Measurements from ENCODE around the gene CD209.
A peak's percentile ranks its signal among the peaks of the same experiment; 100 is the strongest.

The CD209 gene

DNA sequence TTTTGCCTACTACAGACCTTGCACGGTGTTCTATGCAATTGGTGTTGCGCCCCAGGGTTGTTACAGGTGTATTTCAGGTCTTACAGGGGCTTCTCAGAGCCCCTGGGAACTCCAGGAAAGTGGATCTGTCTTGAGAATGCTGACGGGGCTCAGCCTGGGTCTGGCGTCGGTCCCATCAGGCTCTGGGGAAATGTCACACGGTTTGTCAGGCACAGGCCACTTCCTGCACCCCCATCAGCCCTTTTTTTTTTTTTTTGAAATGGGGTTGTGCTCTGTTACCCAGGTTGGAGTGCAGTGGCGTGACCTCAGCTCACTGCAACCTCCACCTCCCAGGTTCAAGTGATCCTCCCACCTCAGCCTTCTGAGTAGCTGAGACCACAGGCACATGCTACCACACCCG lies 28.7 kb downstream of the CD209 start:
- Histone ChIP-seq H3K27me3 (ENCODE audit: control insufficient read depth in 5 of 5, insufficient read depth in 4 of 5, low read length in 5 of 5) (peaks cover 0 to 12% (median 4%) of the 10 kb centered on the region in 5 donors), H3K36me3 (ENCODE audit: control insufficient read depth in 5 of 5, insufficient read depth in 5 of 5, low read length in 5 of 5) (no peaks in the 10 kb centered on the region), H3K27ac (ENCODE audit: low read depth, low read length) (no peak overlapping the region), H3K9ac (ENCODE audit: low read length in 5 of 5) (no peak overlapping the region), H3K4me1 (ENCODE audit: control insufficient read depth in 5 of 5, insufficient read depth in 5 of 5, low read length in 5 of 5) (peaks cover 0 to 8% (median 0%) of the 10 kb centered on the region in 5 donors), H3K4me3 (ENCODE audit: low read depth in 1 of 5, low read length in 5 of 5) (no peak overlapping the region), H3K9me3 (ENCODE audit: control insufficient read depth in 5 of 5, low read length in 5 of 5) (peaks cover 2 to 11% (median 6%) of the 10 kb centered on the region in 5 donors)

DNA sequence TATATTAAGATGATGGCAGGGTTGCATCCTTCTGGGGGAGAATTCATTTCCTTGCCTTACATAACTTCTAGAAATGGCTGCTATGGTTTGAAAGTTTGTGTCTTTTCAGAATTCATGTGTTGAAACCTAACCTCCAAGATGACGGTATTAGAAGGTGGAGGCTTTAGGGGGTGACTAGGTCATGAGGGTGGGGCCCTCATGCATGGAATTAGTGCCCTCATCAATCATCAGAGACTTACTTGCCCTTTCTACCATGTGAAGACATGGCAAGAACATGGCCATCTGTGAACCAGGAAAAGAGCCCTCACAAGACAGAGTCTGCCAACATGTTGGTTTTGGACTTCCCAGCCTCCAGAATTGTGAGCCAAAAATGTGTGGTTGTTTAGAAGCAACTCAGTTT lies 30.6 kb downstream of the CD209 start:
- Histone ChIP-seq H3K4me3 (ENCODE audit: low read depth in 1 of 5, low read length in 5 of 5) (no peak overlapping the region), H3K27ac (ENCODE audit: low read depth, low read length) (no peak overlapping the region), H3K27me3 (ENCODE audit: control insufficient read depth in 5 of 5, insufficient read depth in 4 of 5, low read length in 5 of 5) (peaks cover 0 to 3% (median 0%) of the 10 kb centered on the region in 5 donors), H3K9me3 (ENCODE audit: control insufficient read depth in 5 of 5, low read length in 5 of 5) (peaks cover 2 to 11% (median 6%) of the 10 kb centered on the region in 5 donors), H3K4me1 (ENCODE audit: control insufficient read depth in 5 of 5, insufficient read depth in 5 of 5, low read length in 5 of 5) (peaks cover 0 to 8% (median 0%) of the 10 kb centered on the region in 5 donors), H3K36me3 (ENCODE audit: control insufficient read depth in 5 of 5, insufficient read depth in 5 of 5, low read length in 5 of 5) (no peaks in the 10 kb centered on the region), H3K9ac (ENCODE audit: low read length in 5 of 5) (no peak overlapping the region)

DNA sequence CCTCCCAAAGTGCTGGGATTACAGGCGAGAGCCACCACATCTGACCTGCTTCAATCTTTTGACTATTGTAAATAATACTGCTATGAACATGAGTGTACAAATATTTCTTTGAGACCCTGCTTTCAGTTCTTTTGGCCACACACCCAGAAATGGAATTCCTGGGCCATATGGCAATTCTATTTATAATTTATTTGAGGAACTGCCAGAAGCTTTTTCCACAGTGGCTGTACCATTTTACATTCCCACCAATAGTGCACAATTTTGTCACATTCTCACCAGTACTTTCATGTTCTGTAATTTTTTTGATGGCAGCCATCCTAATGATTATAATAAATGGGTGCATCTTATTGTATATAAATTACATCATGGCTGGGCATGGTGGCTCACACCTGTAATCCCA lies 31.7 kb downstream of the CD209 start:
- peaks cover 0 to 8% (median 0%) of the 10 kb centered on the region in 5 donors for H3K4me1 ChIP-seq (ENCODE audit: control insufficient read depth in 5 of 5, insufficient read depth in 5 of 5, low read length in 5 of 5)
- peaks cover 2 to 11% (median 6%) of the 10 kb centered on the region in 5 donors for H3K9me3 ChIP-seq (ENCODE audit: control insufficient read depth in 5 of 5, low read length in 5 of 5)
- peaks cover 0 to 3% (median 0%) of the 10 kb centered on the region in 5 donors for H3K27me3 ChIP-seq (ENCODE audit: control insufficient read depth in 5 of 5, insufficient read depth in 4 of 5, low read length in 5 of 5)
- H3K4me3 ChIP-seq (ENCODE audit: low read depth in 1 of 5, low read length in 5 of 5) = no peak overlapping the region
- H3K27ac ChIP-seq (ENCODE audit: low read depth, low read length) = no peak overlapping the region
- no peak overlapping the region for H3K9ac ChIP-seq (ENCODE audit: low read length in 5 of 5)
- no peaks in the 10 kb centered on the region for H3K36me3 ChIP-seq (ENCODE audit: control insufficient read depth in 5 of 5, insufficient read depth in 5 of 5, low read length in 5 of 5)

DNA sequence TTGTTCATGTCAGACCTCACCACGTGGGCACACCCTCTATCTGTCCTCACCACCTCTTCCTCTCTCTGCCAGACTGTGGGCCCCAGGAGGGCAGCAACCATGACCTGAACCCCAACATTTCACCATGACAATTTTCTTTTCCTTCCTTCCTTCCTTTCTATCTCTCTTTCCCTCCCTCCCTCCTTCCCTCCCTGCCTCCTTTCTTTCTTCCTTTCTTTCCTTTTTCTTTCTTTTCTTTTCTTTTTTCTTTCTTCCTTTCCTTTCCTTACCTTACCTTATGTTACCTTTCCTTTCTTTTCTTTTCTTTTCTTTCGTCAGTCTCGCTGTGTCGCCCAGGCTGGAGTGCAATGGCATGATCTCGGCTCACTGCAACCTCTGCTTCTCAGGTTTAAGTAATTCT lies 36.7 kb downstream of the CD209 start:
- peaks cover 0 to 20% (median 0%) of the 10 kb centered on the region in 5 donors for H3K4me1 ChIP-seq (ENCODE audit: control insufficient read depth in 5 of 5, insufficient read depth in 5 of 5, low read length in 5 of 5)
- no peaks in the 10 kb centered on the region for H3K9me3 ChIP-seq (ENCODE audit: control insufficient read depth in 5 of 5, low read length in 5 of 5)
- no peak overlapping the region for H3K9ac ChIP-seq (ENCODE audit: low read length in 5 of 5)
- H3K27ac ChIP-seq (ENCODE audit: low read depth, low read length) = no peak overlapping the region
- no peaks in the 10 kb centered on the region for H3K27me3 ChIP-seq (ENCODE audit: control insufficient read depth in 5 of 5, insufficient read depth in 4 of 5, low read length in 5 of 5)
- no peak overlapping the region for H3K4me3 ChIP-seq (ENCODE audit: low read depth in 1 of 5, low read length in 5 of 5)
- no peaks in the 10 kb centered on the region for H3K36me3 ChIP-seq (ENCODE audit: control insufficient read depth in 5 of 5, insufficient read depth in 5 of 5, low read length in 5 of 5)

DNA sequence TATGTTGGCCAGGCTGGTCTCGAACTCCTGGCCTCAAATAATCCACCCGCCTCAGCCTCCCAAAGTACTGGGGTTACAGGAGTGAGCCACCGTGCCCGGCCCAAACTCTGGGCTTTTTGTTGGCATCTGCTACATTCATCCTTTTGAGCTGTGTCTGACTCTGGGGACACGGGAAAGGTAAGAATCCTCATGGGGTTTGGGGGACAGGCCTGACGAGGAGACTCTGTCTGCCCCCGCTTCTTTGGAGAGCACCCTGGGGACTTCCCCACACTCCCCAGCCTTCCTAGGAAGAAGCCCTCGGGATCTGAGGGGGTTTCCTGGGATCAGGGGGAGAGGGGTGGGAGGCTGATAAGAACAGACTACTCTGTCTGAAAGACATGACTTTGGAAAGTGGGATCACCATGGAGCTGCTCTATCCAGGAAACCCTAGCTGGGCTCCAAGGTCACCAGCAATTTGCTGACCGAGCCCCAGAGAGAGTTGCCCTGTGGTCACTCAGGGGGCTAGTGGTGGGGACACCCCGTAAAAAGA lies 37.3 kb downstream of the CD209 start:
- Histone ChIP-seq H3K9ac (ENCODE audit: low read length in 5 of 5) (no peak overlapping the region), H3K27ac (ENCODE audit: low read depth, low read length) (no peak overlapping the region), H3K27me3 (ENCODE audit: control insufficient read depth in 5 of 5, insufficient read depth in 4 of 5, low read length in 5 of 5) (no peaks in the 10 kb centered on the region)

DNA sequence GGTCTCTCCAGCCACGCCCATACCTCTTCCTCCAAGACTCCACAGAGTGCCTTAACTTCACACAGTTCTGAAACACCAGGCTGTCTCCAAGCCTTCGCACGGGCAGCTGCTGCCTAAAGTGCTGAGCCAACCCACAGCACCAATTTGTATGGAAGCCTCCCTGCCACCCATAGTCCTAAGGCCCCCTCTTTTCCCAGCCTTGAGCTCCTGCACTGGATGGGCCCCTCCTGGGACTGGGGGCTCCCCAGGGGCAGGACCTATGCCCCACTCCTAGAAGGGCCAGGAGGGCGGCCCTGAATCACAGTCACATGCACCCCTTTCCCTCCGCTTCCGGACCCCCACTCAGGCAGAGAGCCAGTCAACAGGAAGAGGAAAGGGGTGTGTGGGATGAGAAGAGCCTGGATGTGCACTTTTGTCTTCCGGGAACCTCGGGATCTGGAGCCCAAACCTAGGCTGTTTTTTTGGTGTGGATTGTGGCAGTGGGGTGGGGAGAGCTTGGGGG lies 40.3 kb downstream of the CD209 start:
- H3K4me3 ChIP-seq (ENCODE audit: low read depth in 1 of 5, low read length in 5 of 5) = no peak overlapping the region
- no peaks in the 10 kb centered on the region for H3K36me3 ChIP-seq (ENCODE audit: control insufficient read depth in 5 of 5, insufficient read depth in 5 of 5, low read length in 5 of 5)
- peaks cover 0 to 10% (median 4%) of the 10 kb centered on the region in 5 donors for H3K27me3 ChIP-seq (ENCODE audit: control insufficient read depth in 5 of 5, insufficient read depth in 4 of 5, low read length in 5 of 5)
- H3K9ac ChIP-seq (ENCODE audit: low read length in 5 of 5) = peak overlapping the region in 2 of 5 donors; percentile 4 to 45
- H3K9me3 ChIP-seq (ENCODE audit: control insufficient read depth in 5 of 5, low read length in 5 of 5) = no peaks in the 10 kb centered on the region
- peaks cover 0 to 31% (median 3%) of the 10 kb centered on the region in 5 donors for H3K4me1 ChIP-seq (ENCODE audit: control insufficient read depth in 5 of 5, insufficient read depth in 5 of 5, low read length in 5 of 5)
- peak overlapping the region; percentile 65 for H3K27ac ChIP-seq (ENCODE audit: low read depth, low read length)

More for the DNA sequence above, 37.3 kb downstream of the CD209 start:
- H3K4me1 ChIP-seq (ENCODE audit: control insufficient read depth in 5 of 5, insufficient read depth in 5 of 5, low read length in 5 of 5) = peaks cover 0 to 20% (median 0%) of the 10 kb centered on the region in 5 donors
- H3K36me3 ChIP-seq (ENCODE audit: control insufficient read depth in 5 of 5, insufficient read depth in 5 of 5, low read length in 5 of 5) = no peaks in the 10 kb centered on the region
- H3K9me3 ChIP-seq (ENCODE audit: control insufficient read depth in 5 of 5, low read length in 5 of 5) = no peaks in the 10 kb centered on the region
- H3K4me3 ChIP-seq (ENCODE audit: low read depth in 1 of 5, low read length in 5 of 5) = no peak overlapping the region

DNA sequence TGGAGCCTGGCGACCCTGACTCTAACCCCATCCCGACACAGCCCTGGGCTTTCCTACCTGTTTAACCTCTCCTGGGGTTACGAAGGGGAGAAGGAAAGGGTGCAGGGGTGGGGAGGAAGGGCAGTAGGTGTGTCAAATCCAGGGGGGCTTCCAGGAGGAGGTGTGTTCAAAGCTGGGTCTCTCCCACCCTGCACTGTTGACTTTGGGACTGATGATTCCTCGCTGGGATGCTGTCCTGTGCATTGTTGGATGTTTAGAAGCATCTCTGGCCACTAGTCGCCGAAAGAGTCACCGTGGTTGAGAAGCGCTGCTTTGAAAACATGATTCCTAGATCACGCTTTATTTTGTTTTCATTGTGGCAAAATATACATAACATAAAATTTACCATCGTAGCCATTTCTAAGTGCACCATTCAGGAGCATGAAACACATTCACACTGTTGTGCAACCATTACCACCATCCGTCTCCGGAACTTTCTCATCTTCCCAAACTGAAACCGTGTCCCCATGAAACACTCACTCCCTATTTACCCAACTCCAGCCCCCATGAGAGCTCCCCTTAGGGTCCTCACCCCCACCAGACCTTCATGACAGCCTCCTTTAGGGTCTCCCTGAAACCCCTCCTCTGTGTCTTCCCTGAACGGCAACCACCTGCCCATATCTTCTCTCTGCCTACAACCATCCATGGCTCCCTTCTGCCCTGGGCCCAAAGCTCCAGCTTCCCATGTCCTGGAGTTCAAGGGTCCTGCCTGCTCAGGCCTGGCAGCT lies 41.0 kb downstream of the CD209 start:
- Histone ChIP-seq H3K4me1 (ENCODE audit: control insufficient read depth in 5 of 5, insufficient read depth in 5 of 5, low read length in 5 of 5) (peaks cover 0 to 33% (median 3%) of the 10 kb centered on the region in 5 donors), H3K36me3 (ENCODE audit: control insufficient read depth in 5 of 5, insufficient read depth in 5 of 5, low read length in 5 of 5) (no peaks in the 10 kb centered on the region), H3K9me3 (ENCODE audit: control insufficient read depth in 5 of 5, low read length in 5 of 5) (no peaks in the 10 kb centered on the region), H3K27ac (ENCODE audit: low read depth, low read length) (peak overlapping the region; percentile 65), H3K4me3 (ENCODE audit: low read depth in 1 of 5, low read length in 5 of 5) (peak overlapping the region in 2 of 5 donors; percentile 9 to 25), H3K27me3 (ENCODE audit: control insufficient read depth in 5 of 5, insufficient read depth in 4 of 5, low read length in 5 of 5) (peaks cover 0 to 11% (median 6%) of the 10 kb centered on the region in 5 donors), H3K9ac (ENCODE audit: low read length in 5 of 5) (peak overlapping the region in 2 of 5 donors; percentile 7 to 45)

DNA sequence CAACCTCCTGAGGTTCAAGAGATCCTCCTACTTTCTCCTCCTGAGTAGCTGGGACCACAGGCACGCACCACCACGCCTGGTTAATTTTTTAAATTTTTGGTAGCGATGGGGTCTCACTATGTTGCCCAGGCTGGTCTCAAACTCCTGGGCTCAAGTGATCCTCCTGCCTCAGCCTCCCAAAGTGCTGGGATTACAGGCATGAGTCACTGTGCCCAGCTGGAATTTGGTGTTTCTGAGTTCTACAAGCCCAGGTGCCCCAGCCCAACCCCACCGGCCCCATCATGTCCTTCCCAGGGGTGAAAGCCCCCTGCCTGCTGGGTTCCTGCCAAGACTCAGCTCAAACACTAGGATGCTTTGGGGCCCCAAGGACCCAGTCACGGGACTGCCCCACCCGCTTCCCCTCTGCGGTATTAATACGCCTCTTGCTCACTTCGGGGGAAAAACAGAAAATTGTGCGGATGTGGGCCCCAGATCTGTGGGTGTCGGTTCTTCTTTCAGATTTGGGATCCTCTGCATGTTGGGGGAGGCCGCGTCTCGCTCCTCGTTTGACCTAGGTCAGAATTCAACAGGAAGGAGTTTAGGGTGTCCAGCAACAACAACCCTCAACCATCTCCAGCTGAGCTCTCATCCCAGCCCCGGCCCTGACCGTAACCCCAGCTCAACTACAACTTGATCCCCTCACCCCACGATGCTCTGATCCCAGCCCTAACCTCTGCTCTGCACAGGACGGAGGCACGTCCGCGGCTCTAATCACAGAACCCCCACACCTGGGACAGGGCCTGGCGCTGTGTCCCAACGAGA lies 41.7 kb downstream of the CD209 start:
- Histone ChIP-seq H3K27ac (ENCODE audit: low read depth, low read length) (peak overlapping the region; percentile 65), H3K4me3 (ENCODE audit: low read depth in 1 of 5, low read length in 5 of 5) (peak overlapping the region in 1 of 5 donors; percentile 9), H3K36me3 (ENCODE audit: control insufficient read depth in 5 of 5, insufficient read depth in 5 of 5, low read length in 5 of 5) (no peaks in the 10 kb centered on the region), H3K27me3 (ENCODE audit: control insufficient read depth in 5 of 5, insufficient read depth in 4 of 5, low read length in 5 of 5) (peaks cover 0 to 11% (median 7%) of the 10 kb centered on the region in 5 donors), H3K4me1 (ENCODE audit: control insufficient read depth in 5 of 5, insufficient read depth in 5 of 5, low read length in 5 of 5) (peaks cover 0 to 33% (median 3%) of the 10 kb centered on the region in 5 donors), H3K9ac (ENCODE audit: low read length in 5 of 5) (peak overlapping the region in 1 of 5 donors; percentile 7), H3K9me3 (ENCODE audit: control insufficient read depth in 5 of 5, low read length in 5 of 5) (no peaks in the 10 kb centered on the region)

DNA sequence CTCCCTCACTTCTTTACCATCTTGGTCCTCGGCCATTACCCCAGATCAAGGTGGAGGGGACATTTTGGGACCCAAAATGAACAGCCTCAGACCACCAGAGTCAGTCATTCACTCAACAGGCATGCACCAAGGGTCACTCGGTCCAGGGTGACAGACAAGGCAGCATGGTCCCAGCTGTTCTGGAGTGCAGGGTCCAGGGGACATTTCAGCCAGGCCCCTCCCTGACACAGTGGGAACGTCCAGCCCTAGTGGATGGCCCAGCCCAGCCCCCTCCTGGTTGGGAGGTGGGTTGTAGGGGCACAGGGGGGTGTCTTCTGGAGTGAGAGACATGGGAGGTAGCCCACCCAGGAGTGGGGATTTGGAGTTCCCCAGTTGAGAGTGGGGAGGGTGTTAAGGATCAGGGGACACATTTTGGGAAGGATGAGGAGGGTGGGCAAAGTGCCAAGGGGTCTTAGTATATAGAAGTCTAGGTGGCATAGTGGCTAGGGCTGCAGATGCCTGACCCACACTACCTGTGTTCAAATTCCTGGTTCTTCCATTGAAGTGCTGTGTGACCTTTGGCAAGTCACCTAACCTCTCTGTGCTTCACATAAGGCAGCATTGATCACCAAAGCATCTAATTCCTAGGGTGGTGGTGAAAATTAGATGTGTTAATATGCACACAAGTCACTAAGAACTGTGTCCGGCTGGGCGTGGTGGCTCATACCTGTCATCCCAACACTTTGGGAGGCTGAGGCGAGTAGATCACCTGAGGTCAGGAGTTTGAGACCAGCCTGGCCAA lies 42.9 kb downstream of the CD209 start:
- H3K36me3 ChIP-seq (ENCODE audit: control insufficient read depth in 5 of 5, insufficient read depth in 5 of 5, low read length in 5 of 5) = no peaks in the 10 kb centered on the region
- H3K9me3 ChIP-seq (ENCODE audit: control insufficient read depth in 5 of 5, low read length in 5 of 5) = no peaks in the 10 kb centered on the region
- no peak overlapping the region for H3K9ac ChIP-seq (ENCODE audit: low read length in 5 of 5)
- H3K4me3 ChIP-seq (ENCODE audit: low read depth in 1 of 5, low read length in 5 of 5) = no peak overlapping the region
- no peak overlapping the region for H3K27ac ChIP-seq (ENCODE audit: low read depth, low read length)
- peaks cover 0 to 11% (median 7%) of the 10 kb centered on the region in 5 donors for H3K27me3 ChIP-seq (ENCODE audit: control insufficient read depth in 5 of 5, insufficient read depth in 4 of 5, low read length in 5 of 5)
- H3K4me1 ChIP-seq (ENCODE audit: control insufficient read depth in 5 of 5, insufficient read depth in 5 of 5, low read length in 5 of 5) = peaks cover 0 to 35% (median 3%) of the 10 kb centered on the region in 5 donors

All from subcutaneous abdominal adipose tissue (tissue), 5 donors.